GM12874 (cell line): ENCODE data around the gene C1R.

Experiments
- CTCF ChIP-seq: IDR thresholded peaks from 2 replicates; pipeline ENCODE4 v1.5.1; 2011; ENCODE audit warnings: low read depth, mild to moderate bottlenecking, control low read depth, low read length, moderate library complexity; ENCODE audit not compliant: insufficient read depth

C1R gene

GRCh38 chr12:7116916-7117315, 24.7 kb upstream of the C1R start:
- no peak for TF ChIP-seq CTCF

GRCh38 chr12:7116196-7116595, 24.0 kb upstream of the C1R start:
- TF ChIP-seq CTCF: no peak

- TF ChIP-seq CTCF: no peak
These were observed 22.6 kb upstream of the C1R start for GRCh38 chr12:7114851-7115250.

- TF ChIP-seq CTCF: no peak
These were observed 21.8 kb upstream of the C1R start for GRCh38 chr12:7114008-7114407.

GRCh38 chr12:7113389-7113871, 21.2 kb upstream of the C1R start:
- peak; percentile 80 for TF ChIP-seq CTCF

GRCh38 chr12:7112041-7112440, 19.8 kb upstream of the C1R start:
- no peak for TF ChIP-seq CTCF

- no peak for TF ChIP-seq CTCF
These were observed 18.4 kb upstream of the C1R start for GRCh38 chr12:7110661-7111060.

GRCh38 chr12:7109572-7109920, 17.3 kb upstream of the C1R start:
- no peak for TF ChIP-seq CTCF
